RWPE1 (cell line): ENCODE results near the gene PDE4D.
A peak's percentile ranks its signal among the peaks of the same experiment; 100 is the strongest.
"Not testable (repeated sequence)": the region's sequence is repeated elsewhere in the genome, so short reads cannot be mapped to it uniquely, and the experiment has no call there.

Experiments used
- CTCF ChIA-PET: fragments of 350-600 bp; sonication (Branson Sonifier 250); formaldehyde crosslinking; extraction: SDS; loops from one replicate; lab custom pipeline; 2021; lab: Yijun Ruan, JAX
- POLR2A ChIA-PET: fragments of 400-600 bp; formaldehyde crosslinking; extraction: SDS; loops from one replicate; lab custom pipeline; 2020; ENCODE audit warnings: antibody characterized with exemption; ENCODE audit not compliant: low non-redundant PET; lab: Yijun Ruan, JAX
- DNase-seq: peaks from one replicate; pipeline ENCODE4 v3.0.0; 2012; ENCODE audit warnings: low spot score
- H3K27ac ChIP-seq: fragments of 450-650 bp; 2 replicates; pipeline ENCODE4 v1.5.1; 2017
- TF ChIP-seq, protein P1 (sequence below): fragments of 450-650 bp; conservative IDR thresholded peaks from 2 replicates; pipeline ENCODE4 v1.5.1; 2017; ENCODE audit warnings: low read depth, mild to moderate bottlenecking

The PDE4D gene

DNA sequence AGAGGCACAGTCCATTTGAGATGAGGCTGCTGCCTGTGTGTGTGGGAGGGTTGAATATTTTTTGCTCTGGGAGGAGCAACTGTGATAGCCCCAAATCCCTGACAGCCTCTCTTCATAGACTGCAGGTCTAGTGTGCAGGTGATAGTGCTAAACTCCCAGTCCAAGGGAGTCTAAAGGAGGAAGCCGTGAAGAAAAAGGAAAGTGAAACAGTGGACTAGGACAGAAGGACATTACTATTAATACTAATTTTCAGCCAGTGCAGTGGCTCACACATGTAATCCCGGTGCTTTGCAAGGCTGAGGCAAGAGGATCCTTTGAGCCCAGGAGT is 295.0 kb downstream of the PDE4D start:
- no peak overlapping the region for H3K27ac ChIP-seq
- ChIA-PET CTCF (interaction anchor here (0.6 kb wide), 1 partner anchor 174 kb away, joined by 3 read pairs; no protein-coding TSS in a partner anchor), POLR2A (no interaction called here)
- TF ChIP-seq, protein P1, sequence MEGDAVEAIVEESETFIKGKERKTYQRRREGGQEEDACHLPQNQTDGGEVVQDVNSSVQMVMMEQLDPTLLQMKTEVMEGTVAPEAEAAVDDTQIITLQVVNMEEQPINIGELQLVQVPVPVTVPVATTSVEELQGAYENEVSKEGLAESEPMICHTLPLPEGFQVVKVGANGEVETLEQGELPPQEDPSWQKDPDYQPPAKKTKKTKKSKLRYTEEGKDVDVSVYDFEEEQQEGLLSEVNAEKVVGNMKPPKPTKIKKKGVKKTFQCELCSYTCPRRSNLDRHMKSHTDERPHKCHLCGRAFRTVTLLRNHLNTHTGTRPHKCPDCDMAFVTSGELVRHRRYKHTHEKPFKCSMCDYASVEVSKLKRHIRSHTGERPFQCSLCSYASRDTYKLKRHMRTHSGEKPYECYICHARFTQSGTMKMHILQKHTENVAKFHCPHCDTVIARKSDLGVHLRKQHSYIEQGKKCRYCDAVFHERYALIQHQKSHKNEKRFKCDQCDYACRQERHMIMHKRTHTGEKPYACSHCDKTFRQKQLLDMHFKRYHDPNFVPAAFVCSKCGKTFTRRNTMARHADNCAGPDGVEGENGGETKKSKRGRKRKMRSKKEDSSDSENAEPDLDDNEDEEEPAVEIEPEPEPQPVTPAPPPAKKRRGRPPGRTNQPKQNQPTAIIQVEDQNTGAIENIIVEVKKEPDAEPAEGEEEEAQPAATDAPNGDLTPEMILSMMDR = no peak
- no peak for DNase-seq

DNA sequence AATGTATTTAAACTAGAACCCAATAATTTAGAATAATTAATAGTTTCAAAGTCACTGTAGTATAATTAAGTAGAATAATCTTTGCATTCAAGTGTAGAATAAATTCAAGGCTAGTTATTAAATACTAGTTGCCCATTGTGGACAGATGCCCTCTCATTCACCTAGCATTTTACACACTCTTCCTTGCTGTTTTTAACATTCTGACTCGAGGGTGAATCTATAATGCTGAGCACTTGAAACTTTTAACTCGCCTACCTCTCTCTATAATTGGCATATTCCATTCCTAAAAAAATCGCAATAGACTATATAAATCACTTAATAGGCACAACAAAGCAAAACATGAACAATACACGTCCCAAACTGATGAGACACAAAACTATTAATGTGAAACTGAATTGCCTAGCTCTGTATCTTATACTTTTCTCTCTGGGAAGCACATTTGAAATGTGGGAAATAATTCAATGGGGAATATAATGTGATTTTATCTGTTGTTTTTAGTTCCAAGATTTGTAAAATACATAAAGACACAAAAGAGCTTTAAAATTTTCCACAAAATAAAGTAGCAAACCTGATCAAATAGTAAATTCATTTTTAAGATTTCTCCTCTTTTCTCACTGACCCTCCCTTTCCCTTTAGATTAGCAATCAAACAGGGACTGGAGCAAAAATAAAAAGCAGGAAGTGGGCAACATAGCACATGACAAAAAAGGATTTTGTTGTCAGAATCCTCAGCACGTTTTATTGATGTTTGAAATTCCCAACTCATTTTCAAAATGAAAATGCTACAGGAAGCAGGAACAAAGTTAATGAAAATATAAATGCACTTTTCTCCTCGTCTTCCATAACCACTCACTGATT is 295.6 kb downstream of the PDE4D start:
- no peak overlapping the region for H3K27ac ChIP-seq
- no peak for DNase-seq
- TF ChIP-seq, protein P1 = no peak
- ChIA-PET CTCF (interaction anchor here (0.6 kb wide), 1 partner anchor 174 kb away, joined by 3 read pairs; no protein-coding TSS in a partner anchor), POLR2A (no interaction called here)

DNA sequence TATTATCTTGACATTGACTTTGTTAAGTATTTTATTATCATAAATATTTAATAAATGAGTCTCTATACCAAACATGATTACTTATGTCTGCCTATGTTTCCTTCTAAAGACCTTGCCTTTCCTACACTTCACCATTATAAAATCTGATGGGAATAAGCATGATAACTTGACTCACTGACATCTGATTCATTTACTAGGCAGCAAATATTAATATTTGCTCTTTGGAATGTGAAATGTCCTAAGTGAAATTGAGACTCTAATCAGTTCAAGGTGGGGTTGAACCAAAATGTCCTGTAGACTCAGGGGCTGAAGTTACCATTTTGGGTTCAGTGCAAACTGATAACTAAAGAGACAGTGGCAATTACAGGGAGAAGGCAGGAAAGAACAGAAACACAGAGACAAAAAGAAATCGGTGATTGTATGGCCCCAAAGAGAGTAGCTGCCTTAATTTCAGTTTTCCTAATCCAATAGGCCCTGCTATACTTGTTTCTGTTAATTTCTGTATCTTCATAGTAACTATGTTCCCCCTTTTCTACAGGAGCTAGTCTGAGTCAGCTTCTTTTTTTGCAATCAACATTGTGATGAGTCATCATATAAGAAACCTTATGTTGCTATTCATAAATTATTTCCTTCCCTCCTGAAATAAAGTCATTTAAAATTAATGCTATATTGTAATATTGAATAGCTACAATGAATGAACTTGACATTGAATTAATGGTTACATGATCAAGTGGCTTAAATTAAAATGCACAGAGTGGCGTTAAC is 296.8 kb downstream of the PDE4D start:
- ChIA-PET POLR2A (no interaction called here), CTCF (interaction anchor here (0.6 to 0.7 kb wide), 3 partner anchors 67 to 1801 kb away, joined by 3 to 5 read pairs (median 3); no protein-coding TSS in a partner anchor)
- DNase-seq = peak; percentile 67
- TF ChIP-seq, protein P1 = no peak
- H3K27ac ChIP-seq = no peak overlapping the region

DNA sequence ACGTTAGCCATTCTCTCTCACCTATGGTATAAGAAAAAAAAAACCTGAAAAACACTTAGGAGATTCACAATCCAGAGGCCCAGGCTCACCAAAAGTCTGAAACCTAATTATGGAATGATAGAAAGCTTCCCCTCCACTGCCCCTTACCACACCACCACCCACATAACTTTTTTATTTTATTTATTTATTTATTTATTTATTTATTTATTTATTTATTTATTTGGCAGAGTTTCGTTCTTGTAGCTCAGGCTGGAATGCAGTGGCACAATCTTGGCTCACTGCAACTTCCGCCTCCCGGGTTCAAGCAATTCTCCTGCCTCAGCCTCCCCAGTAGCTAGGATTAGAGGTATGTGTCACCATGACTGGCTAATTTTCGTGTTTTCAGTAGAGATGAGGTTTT is 299.4 kb downstream of the PDE4D start:
- CTCF ChIA-PET, DNase-seq, H3K27ac ChIP-seq, POLR2A ChIA-PET: not testable (repeated sequence)

DNA sequence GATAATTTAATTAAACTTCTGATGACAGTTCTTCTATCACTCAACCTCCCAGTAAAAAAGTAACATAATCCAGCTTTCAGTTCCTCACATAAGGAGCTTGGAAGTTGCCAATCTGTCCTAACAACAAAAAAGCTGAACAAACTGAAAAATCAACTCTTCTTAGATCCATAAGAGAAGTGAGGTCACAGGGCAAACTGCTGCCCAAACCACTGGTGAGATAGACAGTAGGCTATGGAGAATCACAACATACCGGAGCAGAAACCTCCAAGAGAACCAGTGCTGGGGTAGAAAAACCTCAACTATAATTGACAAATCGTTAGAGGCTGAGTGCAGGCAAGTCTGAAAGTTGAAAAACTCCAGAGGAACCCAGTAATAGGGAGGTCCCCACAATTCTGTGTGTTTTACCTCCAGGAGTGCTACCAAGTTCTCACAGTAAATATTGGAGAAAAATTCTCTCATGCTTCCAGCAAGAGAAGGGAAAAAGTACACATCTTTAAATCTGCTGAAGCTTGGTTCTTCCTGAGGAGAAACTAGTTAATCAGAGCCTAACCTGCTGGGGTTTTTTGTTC is 300.0 kb downstream of the PDE4D start:
- POLR2A ChIA-PET = no interaction called here
- no peak for DNase-seq
- H3K27ac ChIP-seq = no peak overlapping the region
- TF ChIP-seq, protein P1 = no peak
- CTCF ChIA-PET = no interaction called here

DNA sequence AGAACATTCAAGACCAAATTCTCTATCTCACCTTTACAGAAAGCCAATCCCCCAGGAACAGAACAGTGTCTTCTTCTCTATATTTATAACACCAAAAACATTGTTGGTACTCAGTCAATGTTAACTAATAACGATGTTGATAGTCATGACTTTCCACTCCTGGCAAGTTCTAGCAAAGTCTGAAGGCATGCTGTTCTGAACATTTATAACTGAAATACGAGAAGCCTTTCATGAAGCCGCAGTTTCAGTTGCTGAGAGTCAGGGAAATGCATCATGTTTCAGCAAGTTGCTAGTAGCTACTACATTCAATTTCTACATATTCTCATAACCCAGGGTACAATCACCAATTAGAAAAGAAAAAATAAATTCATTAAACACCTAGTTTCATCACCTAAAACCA is 301.4 kb downstream of the PDE4D start:
- TF ChIP-seq, protein P1 = no peak
- DNase-seq = peak; percentile 48
- ChIA-PET CTCF (no interaction called here), POLR2A (no interaction called here)
- no peak overlapping the region for H3K27ac ChIP-seq
